Tibial artery (tissue), 4 donors: ENCODE measurements around the gene AUNIP.

Experiments used
- DNase-seq, 2 donors: peaks; one replicate each; pipeline ENCODE4 v3.0.0-alpha.2; 2019
- H3K27ac ChIP-seq, 2 donors: fragments of 200-600 bp; sonication (generic) in 1 of 2; 1 replicate in 1 of 2; 2 replicates in 1 of 2; pipeline ENCODE4 v1.5.1; 2018 to 2019; ENCODE audit warnings: mild to moderate bottlenecking in 1 of 2
- H3K27me3 ChIP-seq, 2 donors: fragments of 200-600 bp; sonication (generic) in 1 of 2; one replicate each; pipeline versions ENCODE4 v1.5.1 to v1.6.0; 2016 to 2019
- H3K36me3 ChIP-seq, 3 donors: fragments of 200-600 bp; sonication (generic) in 2 of 3; one replicate each; pipeline ENCODE4 v1.5.1; 2016 to 2019; ENCODE audit warnings: mild to moderate bottlenecking in 2 of 3
- H3K4me1 ChIP-seq, 4 donors: fragments of 200-600 bp; sonication (generic) in 2 of 4; 1 replicate in 3 of 4; 2 replicates in 1 of 4; pipeline ENCODE4 v1.5.1; 2016 to 2019
- H3K4me3 ChIP-seq, 2 donors: fragments of 200-600 bp; sonication (generic) in 1 of 2; 1 replicate in 1 of 2; 2 replicates in 1 of 2; pipeline ENCODE4 v1.5.1; 2018 to 2019; ENCODE audit warnings: mild to moderate bottlenecking in 2 of 2
- H3K9me3 ChIP-seq, 3 donors: fragments of 200-600 bp; sonication (generic) in 1 of 3; one replicate each; pipeline ENCODE4 v1.5.1; 2016 to 2019
- intact Hi-C: fragments of 100-400 bp; cut with DNase I; formaldehyde crosslinking; loops from one replicate; pipeline ENCODE4 v1.15.0; 2023; ENCODE audit warnings: low total_unique reads
- TF ChIP-seq, protein P1 (sequence below), 2 experiments: fragments of 200-600 bp in 1 of 2; fragments of 450-650 bp in 1 of 2; IDR thresholded peaks; one replicate each; pipeline ENCODE4 v1.5.1; 2017 to 2019; ENCODE audit warnings: antibody characterized with exemption in 2 of 2, mild to moderate bottlenecking in 1 of 2, moderate library complexity in 1 of 2

The AUNIP gene

GRCh38 chr1:25893116-25893515 lies 33.9 kb upstream of the AUNIP start:
- TF ChIP-seq, protein P1, sequence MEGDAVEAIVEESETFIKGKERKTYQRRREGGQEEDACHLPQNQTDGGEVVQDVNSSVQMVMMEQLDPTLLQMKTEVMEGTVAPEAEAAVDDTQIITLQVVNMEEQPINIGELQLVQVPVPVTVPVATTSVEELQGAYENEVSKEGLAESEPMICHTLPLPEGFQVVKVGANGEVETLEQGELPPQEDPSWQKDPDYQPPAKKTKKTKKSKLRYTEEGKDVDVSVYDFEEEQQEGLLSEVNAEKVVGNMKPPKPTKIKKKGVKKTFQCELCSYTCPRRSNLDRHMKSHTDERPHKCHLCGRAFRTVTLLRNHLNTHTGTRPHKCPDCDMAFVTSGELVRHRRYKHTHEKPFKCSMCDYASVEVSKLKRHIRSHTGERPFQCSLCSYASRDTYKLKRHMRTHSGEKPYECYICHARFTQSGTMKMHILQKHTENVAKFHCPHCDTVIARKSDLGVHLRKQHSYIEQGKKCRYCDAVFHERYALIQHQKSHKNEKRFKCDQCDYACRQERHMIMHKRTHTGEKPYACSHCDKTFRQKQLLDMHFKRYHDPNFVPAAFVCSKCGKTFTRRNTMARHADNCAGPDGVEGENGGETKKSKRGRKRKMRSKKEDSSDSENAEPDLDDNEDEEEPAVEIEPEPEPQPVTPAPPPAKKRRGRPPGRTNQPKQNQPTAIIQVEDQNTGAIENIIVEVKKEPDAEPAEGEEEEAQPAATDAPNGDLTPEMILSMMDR (IDR thresholded peaks at IDR 0.05) = no peak
- peak overlapping the region; percentile 79 to 91 for H3K27ac ChIP-seq
- intact Hi-C loops = no loop called here
- peak in 1 of 2 donors; percentile 13 for DNase-seq
- H3K36me3 ChIP-seq = no peaks in the 10 kb centered on the region
- peaks cover 0 to 30% (median 16%) of the 10 kb centered on the region in 4 donors for H3K4me1 ChIP-seq
- H3K27me3 ChIP-seq = no peaks in the 10 kb centered on the region
- no peaks in the 10 kb centered on the region for H3K9me3 ChIP-seq
- no peak overlapping the region for H3K4me3 ChIP-seq

DNA sequence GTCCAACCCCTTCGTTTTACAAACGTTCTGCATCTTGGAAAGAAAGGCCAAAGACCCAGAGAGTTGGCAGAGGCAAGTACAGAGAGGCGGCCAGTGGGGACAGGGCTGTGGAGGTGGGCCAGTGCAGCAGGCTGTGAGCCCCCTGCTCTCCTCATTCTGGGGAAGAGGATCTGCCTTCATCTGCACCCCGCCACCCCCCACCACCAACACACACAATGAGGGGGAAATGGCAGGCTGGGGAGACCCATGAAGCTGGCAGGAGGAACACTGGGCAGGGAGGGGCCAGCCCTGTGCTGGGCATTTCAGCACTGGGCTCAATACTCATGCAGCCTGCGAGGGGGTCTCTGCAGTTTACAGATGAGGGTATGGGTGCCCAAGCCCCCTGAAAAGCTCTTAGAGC lies 32.3 kb upstream of the AUNIP start:
- peak overlapping the region; percentile 79 to 91 for H3K27ac ChIP-seq

DNA sequence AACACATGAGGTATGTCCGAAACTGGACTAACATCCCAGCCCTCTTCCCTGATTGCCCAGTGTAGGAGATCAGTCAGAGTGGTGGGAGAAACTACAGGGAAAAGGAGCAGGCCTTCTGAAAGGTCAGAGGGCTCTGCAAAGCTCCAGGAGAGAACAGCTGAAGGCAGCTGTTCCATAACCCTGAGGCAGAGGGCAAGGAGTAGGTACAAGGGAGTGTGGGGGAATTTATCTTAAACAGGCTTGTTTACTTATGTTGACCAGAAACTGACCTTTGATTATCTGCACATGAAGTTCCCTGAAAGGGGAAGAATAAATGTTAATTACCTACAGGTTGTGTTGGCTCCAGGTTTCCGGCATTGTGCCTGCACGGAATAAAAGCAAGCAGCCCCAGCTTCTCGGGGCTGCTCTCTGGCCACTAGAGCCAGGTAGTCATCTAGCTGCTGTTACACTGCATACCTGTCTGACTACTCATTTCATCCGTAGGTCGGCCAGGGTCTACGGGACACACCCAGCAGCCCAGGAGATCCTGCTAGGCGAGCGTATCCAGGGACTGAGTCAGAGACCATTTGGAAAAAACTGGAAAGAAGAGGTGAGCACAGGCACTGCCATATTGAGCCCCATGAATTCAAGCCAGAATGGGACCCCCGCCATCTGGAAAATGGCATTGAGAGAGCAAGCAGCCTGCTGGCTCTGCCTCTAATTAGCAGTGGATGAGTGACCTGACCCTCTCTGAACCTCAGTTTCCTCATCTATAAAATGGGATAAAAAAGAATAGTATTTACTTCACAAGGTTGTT lies 31.2 kb upstream of the AUNIP start:
- intact Hi-C loops = no loop called here
- no peak for DNase-seq
- TF ChIP-seq, protein P1 (IDR thresholded peaks at IDR 0.05) = no peak
- Histone ChIP-seq H3K27ac (no peak overlapping the region), H3K9me3 (no peaks in the 10 kb centered on the region), H3K27me3 (no peaks in the 10 kb centered on the region), H3K4me1 (peaks cover 0 to 25% (median 12%) of the 10 kb centered on the region in 4 donors), H3K4me3 (no peak overlapping the region), H3K36me3 (no peaks in the 10 kb centered on the region)

More for the DNA sequence above, 32.3 kb upstream of the AUNIP start:
- H3K36me3 ChIP-seq = no peaks in the 10 kb centered on the region
- H3K4me1 ChIP-seq = peaks cover 0 to 30% (median 16%) of the 10 kb centered on the region in 4 donors
- intact Hi-C loops = no loop called here
- TF ChIP-seq, protein P1 (IDR thresholded peaks at IDR 0.05) = no peak
- H3K27me3 ChIP-seq = no peaks in the 10 kb centered on the region
- H3K9me3 ChIP-seq = no peaks in the 10 kb centered on the region
- H3K4me3 ChIP-seq = no peak overlapping the region
- no peak for DNase-seq

DNA sequence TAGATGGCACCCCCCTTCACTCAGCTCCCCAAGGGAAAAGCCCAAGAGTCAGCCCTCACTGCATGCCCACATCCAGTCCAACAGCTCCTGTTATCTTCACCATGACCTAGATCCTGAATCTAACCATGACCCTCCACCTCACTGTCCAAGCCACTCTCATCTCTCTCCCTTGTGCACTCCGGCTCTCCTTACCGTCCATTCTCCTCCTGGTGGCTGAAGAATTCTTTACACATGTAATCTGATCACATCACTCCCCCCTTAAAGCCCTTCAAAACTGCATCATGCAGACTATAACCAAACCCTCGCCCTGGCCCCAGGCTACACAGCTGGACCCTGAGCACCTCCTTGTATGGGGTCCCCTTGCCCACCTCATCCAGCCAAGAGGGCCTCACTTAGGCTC lies 30.2 kb upstream of the AUNIP start:
- intact Hi-C loops = no loop called here
- TF ChIP-seq, protein P1 (IDR thresholded peaks at IDR 0.05) = no peak
- Histone ChIP-seq H3K4me1 (peaks cover 0 to 20% (median 10%) of the 10 kb centered on the region in 4 donors), H3K27me3 (no peaks in the 10 kb centered on the region), H3K27ac (no peak overlapping the region), H3K9me3 (no peaks in the 10 kb centered on the region), H3K36me3 (no peaks in the 10 kb centered on the region), H3K4me3 (no peak overlapping the region)
- no peak for DNase-seq

- TF ChIP-seq, protein P1 (IDR thresholded peaks at IDR 0.05) = no peak
- no peaks in the 10 kb centered on the region for H3K9me3 ChIP-seq
- H3K27me3 ChIP-seq = no peaks in the 10 kb centered on the region
- H3K4me1 ChIP-seq = peaks cover 0 to 20% (median 10%) of the 10 kb centered on the region in 4 donors
- H3K27ac ChIP-seq = no peak overlapping the region
- intact Hi-C loops = no loop called here
- DNase-seq = no peak
- no peaks in the 10 kb centered on the region for H3K36me3 ChIP-seq
- no peak overlapping the region for H3K4me3 ChIP-seq
These were observed 29.2 kb upstream of the AUNIP start for GRCh38 chr1:25888426-25888987.
